ENCODE measurements around the gene GATA1.

GATA1 gene

GRCh38 chrX:48794911-48795515, 8.6 kb downstream of the GATA1 start:
- Histone ChIP-seq H3K36me3 (ENCODE audit: insufficient read depth) (no peaks in the 10 kb centered on the region), H4K20me1 (ENCODE audit: insufficient read depth) (no peaks in the 10 kb centered on the region), H3K4me1 (ENCODE audit: low read depth, poor library complexity, severe bottlenecking) (no peaks in the 10 kb centered on the region), H2AFZ (ENCODE audit: low read depth) (no peak overlapping the region), H3K4me3 (IDR thresholded peaks at IDR 0.05; ENCODE audit: insufficient read depth, low read depth, low read length) (no peak overlapping the region), H3K27me3 (ENCODE audit: insufficient read depth, low read depth) (no peaks in the 10 kb centered on the region), H3K4me2 (no peak overlapping the region), H3K9ac (no peak overlapping the region), H3K27ac (no peak overlapping the region), H3K79me2 (ENCODE audit: insufficient read depth, low read depth) (no peaks in the 10 kb centered on the region)
- no peak for TF ChIP-seq CTCF (conservative IDR thresholded peaks at IDR 0.05; ENCODE audit: low read depth, low read length)

GRCh38 chrX:48798318-48798717, 11.9 kb downstream of the GATA1 start:
- Histone ChIP-seq H3K27ac (no peak overlapping the region), H3K4me1 (ENCODE audit: low read depth, poor library complexity, severe bottlenecking) (peaks cover 4% of the 10 kb centered on the region), H3K27me3 (ENCODE audit: insufficient read depth, low read depth) (no peaks in the 10 kb centered on the region), H3K4me2 (no peak overlapping the region), H3K9ac (no peak overlapping the region), H2AFZ (ENCODE audit: low read depth) (no peak overlapping the region), H3K4me3 (IDR thresholded peaks at IDR 0.05; ENCODE audit: insufficient read depth, low read depth, low read length) (no peak overlapping the region), H4K20me1 (ENCODE audit: insufficient read depth) (no peaks in the 10 kb centered on the region), H3K79me2 (ENCODE audit: insufficient read depth, low read depth) (no peaks in the 10 kb centered on the region), H3K36me3 (ENCODE audit: insufficient read depth) (no peaks in the 10 kb centered on the region)
- TF ChIP-seq CTCF (conservative IDR thresholded peaks at IDR 0.05; ENCODE audit: low read depth, low read length): no peak

GRCh38 chrX:48800574-48801279, 14.3 kb downstream of the GATA1 start:
- Histone ChIP-seq H3K4me3 (IDR thresholded peaks at IDR 0.05; ENCODE audit: insufficient read depth, low read depth, low read length) (no peak overlapping the region), H3K36me3 (ENCODE audit: insufficient read depth) (no peaks in the 10 kb centered on the region), H3K9ac (peak overlapping the region; percentile 85), H3K79me2 (ENCODE audit: insufficient read depth, low read depth) (no peaks in the 10 kb centered on the region), H3K27ac (peak overlapping the region; percentile 90), H2AFZ (ENCODE audit: low read depth) (peak overlapping the region; percentile 81), H3K27me3 (ENCODE audit: insufficient read depth, low read depth) (no peaks in the 10 kb centered on the region), H3K4me1 (ENCODE audit: low read depth, poor library complexity, severe bottlenecking) (peaks cover 4% of the 10 kb centered on the region), H4K20me1 (ENCODE audit: insufficient read depth) (no peaks in the 10 kb centered on the region), H3K4me2 (peak overlapping the region; percentile 95)
- TF ChIP-seq CTCF (conservative IDR thresholded peaks at IDR 0.05; ENCODE audit: low read depth, low read length): no peak

- H3K9ac ChIP-seq: peak within 1 kb of the TSS; percentile 85
- no peaks in the 10 kb centered on the region for H3K36me3 ChIP-seq (ENCODE audit: insufficient read depth)
- H2AFZ ChIP-seq (ENCODE audit: low read depth): peak within 1 kb of the TSS; percentile 81
- peak within 1 kb of the TSS; percentile 95 for H3K4me2 ChIP-seq
- TF ChIP-seq CTCF (conservative IDR thresholded peaks at IDR 0.05; ENCODE audit: low read depth, low read length): no peak
- H3K4me3 ChIP-seq (IDR thresholded peaks at IDR 0.05; ENCODE audit: insufficient read depth, low read depth, low read length): no peak within 1 kb of the TSS
- H3K79me2 ChIP-seq (ENCODE audit: insufficient read depth, low read depth): no peaks in the 10 kb centered on the region
- peak within 1 kb of the TSS; percentile 90 for H3K27ac ChIP-seq
- H4K20me1 ChIP-seq (ENCODE audit: insufficient read depth): no peaks in the 10 kb centered on the region
- H3K27me3 ChIP-seq (ENCODE audit: insufficient read depth, low read depth): no peaks in the 10 kb centered on the region
- peaks cover 4% of the 10 kb centered on the region for H3K4me1 ChIP-seq (ENCODE audit: low read depth, poor library complexity, severe bottlenecking)
These were observed 15.1 kb downstream of the GATA1 start, which contains the start of gene HDAC6 for GRCh38 chrX:48801280-48802088. Gene HDAC6, plus strand, starts transcription at chrX:48802067. Its CDS starts 626 bp downstream, at chrX:48802693.

All from KMS-11 (cell line).